ENCODE results near the gene ARG2. TPM values are rescaled to one million over a fixed set of nuclear protein-coding genes. Genes with fewer than 3 reads are reported as not detected.

The ARG2 gene
- total and polyA plus RNA-seq, 9 of the 15 experiments (the other 6 are each of a cell fraction or from before 2014, with no cell fraction given), result 6.2 to 75.0 (median 17.8) TPM

GRCh38 chr14:67650151-67650550 is 30.4 kb downstream of the ARG2 start (continued):
- TF ChIP-seq ATF2 (CRISPR knock-in tag; IDR thresholded peaks at IDR 0.05), result no peak

GRCh38 chr14:67650694-67651093 is 31.0 kb downstream of the ARG2 start:
- Histone ChIP-seq H3K9me1 (ENCODE audit: control insufficient read depth, insufficient read depth, low read length) (no peaks in the 10 kb centered on the region), H2AFZ (ENCODE audit: low read depth, low read length) (no peak overlapping the region), H3K4me1 (replicated peaks in 1 of 2; ENCODE audit: control insufficient read depth in 2 of 2, insufficient read depth in 2 of 2, low read length in 2 of 2) (no peaks in the 10 kb centered on the region), H3K4me3 (no peak overlapping the region), H3K79me2 (ENCODE audit: control insufficient read depth, insufficient read depth, low read length) (no peaks in the 10 kb centered on the region), H3K27me3 (ENCODE audit: control insufficient read depth in 2 of 2, insufficient read depth in 2 of 2, low read length in 2 of 2) (no peaks in the 10 kb centered on the region), H4K20me1 (replicated peaks; ENCODE audit: control insufficient read depth, insufficient read depth, low read length) (no peaks in the 10 kb centered on the region), H3K9me3 (replicated peaks; ENCODE audit: control insufficient read depth, insufficient read depth, low read depth, low read length) (no peaks in the 10 kb centered on the region), H3K9ac (ENCODE audit: insufficient read depth in 1 of 2, low read depth in 2 of 2, low read length in 2 of 2) (no peak overlapping the region), H3K27ac (ENCODE audit: extremely low read depth, low read depth, low read length) (no peak overlapping the region), H3K4me2 (ENCODE audit: insufficient read depth, low read length) (no peak overlapping the region), H3K36me3 (ENCODE audit: control insufficient read depth, insufficient read depth, low read length) (peaks cover 88% of the 10 kb centered on the region)
- ChIA-PET CTCF (ENCODE audit: low intra/inter-chr PET ratio) (no interaction called here), POLR2A (interaction anchor here (1.9 kb wide), 1 partner anchor 30 kb away, joined by 5 read pairs; no protein-coding TSS in a partner anchor)
- FAIRE-seq (no peak), ATAC-seq (no peak), DNase-seq (ENCODE audit: extremely low read depth in 1 of 4, low spot score in 3 of 4) (no peak)
- in situ Hi-C loops (cut with MboI) (no loop called here), intact Hi-C loops (cut with micrococcal nuclease) (no loop called here)
- WGBS (ENCODE audit: insufficient coverage, low coverage, missing lambda C conversion rate), result 69% methylated on average over 2 of the region's 2 CpGs
- TSS peak; percentile 18 for BruUV-seq (replicated peaks)
- TF ChIP-seq ZNF75A (CRISPR knock-in tag; IDR thresholded peaks at IDR 0.05) (no peak), ZBTB34 (CRISPR knock-in tag; IDR thresholded peaks at IDR 0.05) (no peak), ARID3A (IDR thresholded peaks at IDR 0.05; ENCODE audit: borderline replicate concordance, low read depth, low read length) (no peak), TAF7 (tag; IDR thresholded peaks at IDR 0.05) (no peak), SNRNP70 (optimal IDR thresholded peaks at IDR 0.05; ENCODE audit: low read depth, low read length) (no peak), CBFA2T3 (IDR thresholded peaks at IDR 0.05) (no peak), DPF2 (IDR thresholded peaks at IDR 0.05) (no peak), NFIX (CRISPR knock-in tag; IDR thresholded peaks at IDR 0.05; ENCODE audit: low read depth) (no peak), MTA1 (IDR thresholded peaks at IDR 0.05; ENCODE audit: borderline replicate concordance) (no peak), GTF2E2 (tag; IDR thresholded peaks at IDR 0.05) (no peak), NCOA4 (IDR thresholded peaks at IDR 0.05; ENCODE audit: partially characterized antibody) (no peak), NCOA6 (IDR thresholded peaks at IDR 0.05) (no peak), SRSF1 (IDR thresholded peaks at IDR 0.05; ENCODE audit: low read depth, low read length) (no peak), NFATC3 (IDR thresholded peaks at IDR 0.05) (no peak)
